Hepatocyte (in vitro differentiated cells): ENCODE measurements around the gene DSTYK.

Experiments used
- EZH2phosphoT487 ChIP-seq: fragments of 200-600 bp; sonication (generic); IDR thresholded peaks from one replicate; pipeline ENCODE4 v1.6.1; 2018; ENCODE audit warnings: antibody characterized with exemption, mild to moderate bottlenecking, low read depth, moderate library complexity; ENCODE audit not compliant: unreplicated experiment, severe bottlenecking
- TF ChIP-seq, protein P1 (sequence below): fragments of 200-600 bp; sonication (generic); IDR thresholded peaks from 2 replicates; pipeline ENCODE4 v1.5.1; 2016; ENCODE audit warnings: antibody characterized with exemption, mild to moderate bottlenecking; ENCODE audit not compliant: poor library complexity

DNA sequence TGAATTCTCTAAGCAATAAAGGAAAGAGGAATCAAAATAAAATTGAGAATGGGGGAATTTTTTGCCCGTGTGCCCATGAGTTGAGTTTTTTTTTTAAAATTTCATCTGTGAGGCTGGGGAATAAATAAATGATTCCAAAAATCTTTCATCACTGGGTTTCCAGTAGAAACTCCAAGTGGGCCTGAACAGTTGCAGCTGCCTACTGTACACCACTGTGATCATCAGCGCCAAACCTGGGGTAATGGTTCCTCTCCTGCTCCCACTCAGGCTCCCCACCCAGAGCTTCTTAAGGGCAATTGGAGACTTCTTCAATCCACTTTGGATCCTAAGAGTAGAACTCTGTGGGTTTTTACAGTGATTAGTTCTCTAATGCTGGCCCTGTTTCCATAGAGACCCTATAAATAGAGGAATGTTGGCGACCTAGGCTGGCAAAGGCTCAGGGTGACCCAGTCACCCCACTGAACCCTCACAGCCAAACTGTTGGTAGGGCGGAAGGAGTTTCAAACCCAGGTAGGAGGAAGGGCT is 25.5 kb upstream of the DSTYK start:
- TF ChIP-seq, protein P1, sequence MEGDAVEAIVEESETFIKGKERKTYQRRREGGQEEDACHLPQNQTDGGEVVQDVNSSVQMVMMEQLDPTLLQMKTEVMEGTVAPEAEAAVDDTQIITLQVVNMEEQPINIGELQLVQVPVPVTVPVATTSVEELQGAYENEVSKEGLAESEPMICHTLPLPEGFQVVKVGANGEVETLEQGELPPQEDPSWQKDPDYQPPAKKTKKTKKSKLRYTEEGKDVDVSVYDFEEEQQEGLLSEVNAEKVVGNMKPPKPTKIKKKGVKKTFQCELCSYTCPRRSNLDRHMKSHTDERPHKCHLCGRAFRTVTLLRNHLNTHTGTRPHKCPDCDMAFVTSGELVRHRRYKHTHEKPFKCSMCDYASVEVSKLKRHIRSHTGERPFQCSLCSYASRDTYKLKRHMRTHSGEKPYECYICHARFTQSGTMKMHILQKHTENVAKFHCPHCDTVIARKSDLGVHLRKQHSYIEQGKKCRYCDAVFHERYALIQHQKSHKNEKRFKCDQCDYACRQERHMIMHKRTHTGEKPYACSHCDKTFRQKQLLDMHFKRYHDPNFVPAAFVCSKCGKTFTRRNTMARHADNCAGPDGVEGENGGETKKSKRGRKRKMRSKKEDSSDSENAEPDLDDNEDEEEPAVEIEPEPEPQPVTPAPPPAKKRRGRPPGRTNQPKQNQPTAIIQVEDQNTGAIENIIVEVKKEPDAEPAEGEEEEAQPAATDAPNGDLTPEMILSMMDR = no peak
- no peak for TF ChIP-seq EZH2phosphoT487
